Ovary (tissue), 9 donors: ENCODE data around the gene GALNT10. TPM values are rescaled to one million over a fixed set of nuclear protein-coding genes. Genes with fewer than 3 reads are reported as not detected.

Experiments used
- DNase-seq, 5 donors: peaks; one replicate each; pipeline ENCODE4 v3.0.0-alpha.2; 2019 to 2020
- H3K27ac ChIP-seq, 2 donors: fragments of 200-600 bp; one replicate each; pipeline versions ENCODE4 v1.5.1 to v1.8.0; 2019 to 2022
- H3K27me3 ChIP-seq: fragments of 200-600 bp; one replicate; pipeline ENCODE4 v1.8.0; 2022
- H3K36me3 ChIP-seq: fragments of 200-600 bp; sonication (generic); one replicate; pipeline ENCODE4 v1.5.1; 2019
- H3K4me1 ChIP-seq: one replicate; pipeline ENCODE4 v1.8.1; 2013; ENCODE audit warnings: mild to moderate bottlenecking, moderate library complexity; ENCODE audit not compliant: insufficient read depth
- H3K4me3 ChIP-seq: fragments of 200-600 bp; sonication (generic); one replicate; pipeline ENCODE4 v1.5.1; 2017
- H3K9me3 ChIP-seq, 2 donors: fragments of 200-600 bp in 1 of 2; sonication (generic) in 1 of 2; one replicate each; pipeline versions ENCODE4 v1.5.1 to v1.8.1; 2013 to 2019; ENCODE audit warnings: mild to moderate bottlenecking in 1 of 2, moderate library complexity in 1 of 2
- EP300 ChIP-seq: sonication (generic); formaldehyde crosslinking; IDR thresholded peaks from one replicate; pipeline ENCODE4 v1.6.1; 2017; ENCODE audit warnings: antibody characterized with exemption
- POLR2A ChIP-seq: fragments of 450-650 bp; IDR thresholded peaks from one replicate; pipeline ENCODE4 v1.6.1; 2017; ENCODE audit warnings: antibody characterized with exemption, mild to moderate bottlenecking, moderate library complexity
- WGBS, 3 donors: extraction: QIAGEN DNeasy Blood & Tissue Kit in 1 of 3; methylation state at CpG; one replicate each; pipeline versions ENCODE4 v1.1.5 to v1.1.7; 2013 to 2017; 5-methylcytosine and 5-hydroxymethylcytosine counted together
- intact Hi-C, 4 donors: fragments of 100-400 bp; cut with DNase I; formaldehyde crosslinking; loops; one replicate each; pipeline versions ENCODE4 v1.11.0 to v1.15.1; 2022 to 2023
- polyA plus RNA-seq, 2 donors: library from polyadenylated mRNA; stranded (reverse); fragments of 200-250 nt in 1 of 2; fragments of 350-450 nt in 1 of 2; fragmentation: Illumina TruSeq in 1 of 2; extraction: RNeasy Lipid Tissue Mini Kit (QIAGEN cat#74804) in 1 of 2; gene quantifications; one replicate each; pipeline ENCODE4 v1.2.3, GENCODE V29; 2013 to 2014
- total RNA-seq, 7 donors: library from RNA; depleted of rRNA in 2 of 7; stranded (reverse); fragments of >200 nt in 2 of 7; fragmentation: NEBNext Ultra II Directional in 3 of 7; extraction: Animal tissue kit (Norgen Biotek cat#: 25700) in 3 of 7; gene quantifications; one replicate each; pipeline versions ENCODE4 v1.1.0 to v1.2.4, GENCODE V29; 2016 to 2023
- TF ChIP-seq, protein P1 (sequence below), 3 donors: fragments of 450-650 bp in 2 of 3; fragments of 200-600 bp in 1 of 3; IDR thresholded peaks; one replicate each; pipeline versions ENCODE4 v1.5.1 to v1.8.0; 2016 to 2022; ENCODE audit warnings: antibody characterized with exemption in 3 of 3, mild to moderate bottlenecking in 1 of 3
- donor health status: DM: no; HTN: no; CAD: no; lungs with moderate emphysema.
- donor health status: DM: no; HTN: no; CAD: no.
- donor health status: Bipolar disorder and iron deficiency.
- donor health status: DM: yes; HTN: yes; CAD: no.
- donor health status: DM: no; HTN: no; CAD: no.
- donor health status: DM: yes; HTN: yes; CAD: no.

GALNT10 gene
- total and polyA plus RNA-seq, 9 donors = 34.5 to 206 (median 88.7) TPM

- no peak for DNase-seq
- Histone ChIP-seq H3K27ac (peak overlapping the region in 1 of 2 donors; percentile 72), H3K36me3 (no peaks in the 10 kb centered on the region), H3K27me3 (no peaks in the 10 kb centered on the region), H3K9me3 (no peaks in the 10 kb centered on the region), H3K4me3 (no peak overlapping the region), H3K4me1 (peaks cover 22% of the 10 kb centered on the region)
- TF ChIP-seq, protein P1, sequence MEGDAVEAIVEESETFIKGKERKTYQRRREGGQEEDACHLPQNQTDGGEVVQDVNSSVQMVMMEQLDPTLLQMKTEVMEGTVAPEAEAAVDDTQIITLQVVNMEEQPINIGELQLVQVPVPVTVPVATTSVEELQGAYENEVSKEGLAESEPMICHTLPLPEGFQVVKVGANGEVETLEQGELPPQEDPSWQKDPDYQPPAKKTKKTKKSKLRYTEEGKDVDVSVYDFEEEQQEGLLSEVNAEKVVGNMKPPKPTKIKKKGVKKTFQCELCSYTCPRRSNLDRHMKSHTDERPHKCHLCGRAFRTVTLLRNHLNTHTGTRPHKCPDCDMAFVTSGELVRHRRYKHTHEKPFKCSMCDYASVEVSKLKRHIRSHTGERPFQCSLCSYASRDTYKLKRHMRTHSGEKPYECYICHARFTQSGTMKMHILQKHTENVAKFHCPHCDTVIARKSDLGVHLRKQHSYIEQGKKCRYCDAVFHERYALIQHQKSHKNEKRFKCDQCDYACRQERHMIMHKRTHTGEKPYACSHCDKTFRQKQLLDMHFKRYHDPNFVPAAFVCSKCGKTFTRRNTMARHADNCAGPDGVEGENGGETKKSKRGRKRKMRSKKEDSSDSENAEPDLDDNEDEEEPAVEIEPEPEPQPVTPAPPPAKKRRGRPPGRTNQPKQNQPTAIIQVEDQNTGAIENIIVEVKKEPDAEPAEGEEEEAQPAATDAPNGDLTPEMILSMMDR (IDR thresholded peaks at IDR 0.05) = no peak
- no peak for TF ChIP-seq EP300
- TF ChIP-seq POLR2A = no peak
- intact Hi-C loops = loop anchor here in 3 of 4 donors (5.0 to 10.0 kb wide), 4 partner anchors 73 to 117 kb away; partner anchors contain the start of gene GALNT10 (in 2 of the 3)
Measured at GRCh38 chr5:154278186-154278585, 87.7 kb downstream of the GALNT10 start.

DNA sequence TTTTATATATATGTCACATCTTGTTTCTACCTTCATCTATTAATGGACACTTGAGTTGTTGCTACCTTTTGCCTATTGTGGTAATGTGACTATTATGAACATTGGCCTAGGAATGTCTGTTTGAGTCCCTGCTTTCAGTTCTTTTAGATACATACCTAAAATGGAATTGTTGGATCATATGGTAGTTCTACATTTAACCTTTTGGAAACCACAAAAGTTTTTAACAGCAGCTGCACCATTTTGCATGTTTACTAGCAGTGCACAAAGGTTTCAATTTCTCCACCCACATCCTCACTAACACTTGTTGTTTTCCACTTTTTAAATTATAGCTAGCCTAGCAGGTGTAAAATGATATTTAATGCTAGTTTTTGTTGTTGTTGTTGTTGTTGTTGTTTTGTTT lies 88.4 kb downstream of the GALNT10 start:
- no peaks in the 10 kb centered on the region for H3K9me3 ChIP-seq
- TF ChIP-seq, protein P1 (IDR thresholded peaks at IDR 0.05) = no peak
- TF ChIP-seq POLR2A (no peak), EP300 (no peak)
- no peak for DNase-seq
- no peak overlapping the region for H3K4me3 ChIP-seq
- H3K4me1 ChIP-seq = peaks cover 23% of the 10 kb centered on the region
- no peaks in the 10 kb centered on the region for H3K27me3 ChIP-seq
- peak overlapping the region in 1 of 2 donors; percentile 72 for H3K27ac ChIP-seq
- H3K36me3 ChIP-seq = no peaks in the 10 kb centered on the region
- intact Hi-C loops = loop anchor here in 3 of 4 donors (5.0 to 10.0 kb wide), 4 partner anchors 74 to 116 kb away; partner anchors contain the start of gene GALNT10 (in 2 of the 3)

DNA sequence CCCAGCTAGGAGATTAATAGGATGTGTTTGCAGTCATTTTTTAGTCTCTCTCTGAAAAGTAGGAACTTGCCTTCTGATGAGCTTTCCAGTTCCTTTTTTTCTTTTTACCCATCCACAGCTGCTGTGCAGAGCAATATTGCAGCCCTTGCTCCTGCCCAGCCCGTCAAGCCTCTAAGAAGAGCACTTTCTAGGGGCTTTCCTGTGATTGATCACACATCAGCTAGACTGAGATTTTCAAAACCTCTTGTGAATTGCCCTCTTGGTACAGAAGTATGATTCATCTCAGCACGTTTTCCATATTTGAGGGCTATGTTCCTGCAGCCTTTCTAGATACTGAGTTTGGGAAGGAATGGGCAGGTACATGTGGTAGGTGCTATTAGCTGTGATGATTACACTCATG lies 93.9 kb downstream of the GALNT10 start:
- H3K27ac ChIP-seq = no peak overlapping the region
- no peak for DNase-seq
- no peak for TF ChIP-seq EP300
- TF ChIP-seq, protein P1 (IDR thresholded peaks at IDR 0.05) = no peak
- TF ChIP-seq POLR2A = no peak
- no peaks in the 10 kb centered on the region for H3K9me3 ChIP-seq
- H3K27me3 ChIP-seq = no peaks in the 10 kb centered on the region
- no peaks in the 10 kb centered on the region for H3K36me3 ChIP-seq
- H3K4me3 ChIP-seq = no peak overlapping the region
- intact Hi-C loops = no loop called here
- H3K4me1 ChIP-seq = peaks cover 16% of the 10 kb centered on the region
- 87 to 95% (median 90%) methylated on average over 2 of the region's 2 CpGs for WGBS, 3 donors

- TF ChIP-seq, protein P1 (IDR thresholded peaks at IDR 0.05) = no peak
- TF ChIP-seq EP300 = no peak
- TF ChIP-seq POLR2A = no peak
- Histone ChIP-seq H3K4me1 (peaks cover 16% of the 10 kb centered on the region), H3K27me3 (no peaks in the 10 kb centered on the region), H3K36me3 (no peaks in the 10 kb centered on the region), H3K27ac (no peak overlapping the region), H3K4me3 (no peak overlapping the region), H3K9me3 (no peaks in the 10 kb centered on the region)
- DNase-seq = no peak
- WGBS, 3 donors = 70 to 73% (median 72%) methylated on average over 4 of the region's 4 CpGs
- intact Hi-C loops = no loop called here
Measured at GRCh38 chr5:154285661-154286408, 95.3 kb downstream of the GALNT10 start.
